ENCODE measurements around the gene PPM1F.

Gene PPM1F

DNA sequence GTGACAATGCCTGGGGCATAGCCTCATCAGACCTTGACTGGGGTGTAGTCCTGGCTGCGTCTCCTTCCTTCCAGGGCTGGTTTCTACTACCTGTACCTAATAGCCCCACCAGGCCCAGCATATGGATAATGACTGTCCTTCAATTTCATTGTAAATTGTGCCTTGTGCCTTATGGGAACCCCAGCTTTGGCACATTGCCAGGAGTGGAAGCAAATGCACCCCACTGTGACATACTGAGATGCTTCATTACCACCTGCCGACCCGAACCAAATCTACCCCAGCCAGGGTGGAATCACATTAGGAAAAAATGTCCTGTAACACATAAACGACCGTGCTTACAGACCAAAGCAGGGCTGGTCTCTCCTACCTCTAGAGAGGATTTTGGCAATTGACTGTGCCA lies 22.6 kb upstream of the PPM1F start:
- DNase-seq (ENCODE audit: low spot score), result no peak

- no peak for DNase-seq (ENCODE audit: low spot score)
Observed at GRCh38 chr22:21974058-21974649, 21.5 kb upstream of the PPM1F start.

DNA sequence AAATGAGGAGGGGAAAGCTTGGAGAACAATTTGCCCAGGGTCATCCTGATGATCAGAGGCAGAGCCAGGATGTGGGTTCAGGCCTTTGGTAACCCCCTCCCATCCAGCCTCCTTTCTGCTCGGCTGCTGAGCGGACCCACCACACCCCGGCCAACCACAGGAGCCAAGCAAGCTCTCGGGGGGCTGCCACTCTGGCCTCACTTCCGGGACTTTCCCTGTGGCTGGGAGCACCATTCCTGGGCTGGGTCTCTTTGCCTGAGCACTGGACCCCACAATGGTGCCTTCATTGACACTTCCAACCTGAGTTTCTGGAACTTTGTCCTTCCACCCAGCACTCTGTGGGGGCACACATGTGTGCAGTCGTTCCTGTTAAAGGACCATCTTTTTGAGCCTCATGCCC lies 20.2 kb upstream of the PPM1F start:
- no peak for DNase-seq (ENCODE audit: low spot score)

- DNase-seq (ENCODE audit: low spot score), result peak; percentile 76
Observed at GRCh38 chr22:21972293-21972779, 19.7 kb upstream of the PPM1F start.

- no peak for DNase-seq (ENCODE audit: low spot score)
Observed at GRCh38 chr22:21971858-21972275, 19.2 kb upstream of the PPM1F start.

DNA sequence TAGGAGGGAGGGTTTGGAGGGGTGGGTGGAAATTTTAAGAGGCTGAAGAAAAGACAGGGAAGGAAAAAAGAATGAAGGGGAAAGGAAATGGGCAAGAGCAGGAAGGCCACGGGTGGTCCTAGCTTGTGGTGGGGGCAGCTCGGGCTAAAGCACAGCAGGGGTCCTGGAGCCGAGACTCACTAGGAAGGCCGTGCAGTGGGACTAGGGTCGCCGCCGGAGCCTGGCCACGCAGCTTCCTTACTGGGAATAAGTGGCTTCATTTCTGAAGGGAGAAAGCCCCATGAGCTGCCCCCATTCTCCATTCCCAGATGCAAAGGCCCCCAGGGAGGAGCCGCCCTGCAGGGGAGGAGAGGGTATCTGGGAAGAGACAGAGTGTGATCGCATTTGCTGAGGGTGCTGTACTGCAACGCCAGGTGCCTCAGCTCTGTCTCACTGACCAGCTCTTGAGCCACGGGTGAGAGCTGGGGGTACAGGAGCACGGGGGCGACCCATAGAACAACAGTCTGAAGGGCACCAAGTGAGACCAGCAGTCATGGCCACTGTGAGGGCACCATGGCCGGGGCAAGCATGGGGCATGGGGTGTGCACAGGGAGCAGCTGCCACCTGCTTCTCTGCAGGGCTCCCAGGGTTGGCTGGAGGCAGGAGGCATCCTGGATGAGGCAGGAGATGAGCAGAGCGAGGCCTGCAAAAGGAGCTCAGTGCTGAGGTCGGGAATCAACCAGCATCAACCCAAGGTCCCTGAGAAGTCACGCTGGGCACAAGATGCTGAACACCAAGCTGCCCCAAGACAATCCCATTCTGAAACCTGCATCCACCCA lies 18.4 kb upstream of the PPM1F start:
- no peak for DNase-seq (ENCODE audit: low spot score)

GRCh38 chr22:21970037-21970799 lies 17.6 kb upstream of the PPM1F start:
- no peak for DNase-seq (ENCODE audit: low spot score)

- no peak for DNase-seq (ENCODE audit: low spot score)
Observed at GRCh38 chr22:21968452-21969129, 15.9 kb upstream of the PPM1F start.

DNA sequence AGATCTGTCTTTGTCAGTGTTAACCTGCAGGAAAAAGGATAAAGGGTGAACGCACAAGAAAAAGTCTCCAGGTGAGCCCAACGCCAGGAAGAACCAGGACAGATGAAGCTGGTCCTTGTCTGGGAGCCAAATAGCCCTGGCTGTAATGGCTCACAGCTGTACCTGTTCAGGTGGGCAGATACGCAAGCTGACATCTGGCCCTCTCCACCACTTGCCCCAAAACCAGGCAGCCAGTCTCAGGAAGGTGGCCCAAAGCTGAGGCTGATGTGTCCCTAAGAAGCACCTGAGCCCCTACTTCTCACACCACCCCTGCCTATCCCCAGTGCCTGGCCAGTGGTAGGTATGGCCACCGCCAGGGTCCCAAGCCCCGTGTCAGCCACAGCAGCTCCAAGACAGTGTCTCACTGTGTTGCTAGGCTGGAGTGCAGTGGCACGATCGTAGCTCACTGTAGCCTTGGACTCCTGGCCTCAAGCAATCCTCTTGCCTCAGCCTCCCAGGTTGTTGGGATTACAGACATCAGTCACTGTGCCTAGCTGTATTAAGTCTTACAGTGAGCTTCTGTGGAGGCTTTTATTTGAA lies 15.1 kb upstream of the PPM1F start:
- DNase-seq (ENCODE audit: low spot score), result no peak

DNA sequence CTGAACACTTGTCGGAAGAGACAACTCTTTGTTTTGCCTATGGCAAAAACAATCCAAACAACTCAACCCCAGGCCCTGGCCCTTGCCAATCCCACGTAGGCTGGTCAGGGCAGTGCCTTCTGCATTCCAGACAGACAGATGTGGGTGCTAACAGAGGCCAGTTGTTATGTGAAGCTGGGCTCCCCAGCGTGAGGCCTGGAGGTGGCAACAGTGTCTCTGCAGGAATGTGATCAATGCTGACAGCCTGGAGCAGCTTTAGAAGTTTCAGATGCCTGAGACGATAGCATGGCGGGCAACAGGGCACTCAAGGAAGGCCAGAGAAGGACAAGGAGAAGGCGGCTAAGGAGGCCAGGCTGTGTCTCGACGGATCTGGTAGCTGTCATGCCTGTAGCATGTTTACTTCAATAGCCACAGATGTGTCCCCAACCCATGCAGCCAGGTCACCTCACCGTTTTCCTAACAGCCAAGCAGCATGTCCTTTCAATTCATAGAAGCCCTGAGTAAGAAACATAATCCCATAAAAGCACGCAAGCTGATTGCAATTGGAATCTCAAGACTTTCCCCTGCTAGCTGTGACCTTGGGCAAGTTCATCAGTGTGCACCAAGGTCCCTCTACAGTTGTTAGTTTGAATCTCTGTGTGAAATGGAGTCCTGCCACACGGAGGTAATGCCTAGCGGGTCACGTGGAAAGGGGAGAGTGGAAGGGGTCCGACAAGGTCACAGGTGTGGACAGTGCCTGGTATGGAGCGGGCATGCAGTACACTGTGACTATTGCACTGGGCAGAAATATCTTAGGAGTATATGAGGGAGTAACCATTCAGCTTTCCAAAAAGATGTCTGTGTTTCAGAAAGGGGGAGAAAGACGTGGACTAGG lies 14.2 kb upstream of the PPM1F start:
- no peak for DNase-seq (ENCODE audit: low spot score)

DNA sequence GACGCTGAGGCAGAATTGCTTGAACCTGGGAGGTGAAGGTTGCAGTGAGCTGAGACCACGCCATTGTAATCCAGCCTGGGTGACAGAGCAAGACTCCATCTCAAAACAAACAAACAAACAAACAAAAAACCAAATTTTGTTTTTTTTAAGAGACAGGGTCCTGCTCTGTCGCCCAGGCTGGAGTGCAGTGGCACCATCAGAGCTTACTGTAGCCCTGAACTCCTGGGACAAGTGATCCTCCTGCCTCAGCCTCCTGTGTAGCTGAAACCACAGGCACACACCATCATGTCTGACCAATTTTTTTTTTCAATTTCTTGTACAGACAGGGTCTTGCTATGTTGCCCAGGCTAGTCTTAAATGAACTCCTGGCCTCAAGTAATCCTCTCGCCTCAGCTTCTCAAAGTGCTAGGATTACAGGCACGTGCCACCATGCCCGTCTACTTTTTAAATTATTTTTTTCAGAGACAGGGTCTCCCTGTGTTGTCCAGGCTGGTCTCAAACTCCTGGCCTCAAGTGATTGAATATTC lies 13.2 kb upstream of the PPM1F start:
- no peak for DNase-seq (ENCODE audit: low spot score)

DNA sequence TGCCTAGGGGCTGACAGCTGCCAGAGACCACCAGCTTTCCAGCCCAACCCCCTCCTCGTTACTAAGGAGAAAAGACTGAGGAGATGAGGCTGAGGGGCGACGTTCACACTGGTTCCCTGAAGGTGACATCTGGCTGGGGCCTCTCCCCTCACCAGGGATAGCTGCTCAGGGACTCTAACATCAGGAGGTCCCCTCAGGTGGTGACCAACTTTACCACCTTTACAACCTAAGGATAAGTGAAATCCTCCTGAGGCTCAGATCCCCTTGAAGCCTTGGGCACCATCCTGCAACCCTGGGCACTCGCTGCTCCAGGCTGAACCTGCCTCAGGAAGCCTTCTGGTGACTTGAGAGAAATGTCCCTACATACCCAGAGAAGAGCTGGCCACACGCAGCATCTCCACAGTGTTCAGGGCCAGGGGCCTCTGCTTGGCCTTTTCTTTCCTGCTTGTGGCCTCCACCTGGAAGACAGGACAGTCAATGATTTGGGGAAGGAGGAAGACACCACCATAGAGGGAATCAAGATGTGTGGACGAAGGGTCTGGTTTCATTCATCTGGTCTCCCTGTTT lies 12.4 kb upstream of the PPM1F start:
- no peak for DNase-seq (ENCODE audit: low spot score)

DNA sequence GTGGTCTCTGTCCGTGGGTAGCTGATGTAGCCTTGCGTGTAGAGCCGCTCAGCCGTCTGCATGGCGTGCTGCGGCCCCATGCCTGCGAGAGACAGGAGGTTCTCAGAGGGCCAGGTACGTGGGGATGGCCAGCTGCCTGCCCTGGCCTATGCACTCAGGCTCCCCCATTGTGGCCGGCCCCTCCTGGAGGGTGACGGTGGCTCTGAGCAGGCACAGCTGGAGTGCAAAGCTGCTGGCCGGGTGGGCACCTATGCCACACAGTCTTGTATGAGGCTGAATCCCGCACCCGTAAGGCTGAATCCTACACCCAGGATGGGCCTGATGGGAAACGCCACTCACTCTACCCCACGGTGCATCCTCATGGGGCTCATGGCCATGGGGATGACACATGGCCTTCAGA lies 11.6 kb upstream of the PPM1F start:
- no peak for DNase-seq (ENCODE audit: low spot score)

GRCh38 chr22:21963790-21964211 lies 11.2 kb upstream of the PPM1F start:
- no peak for DNase-seq (ENCODE audit: low spot score)

GRCh38 chr22:21963286-21963685 lies 10.6 kb upstream of the PPM1F start:
- DNase-seq (ENCODE audit: low spot score), result no peak

- no peak for DNase-seq (ENCODE audit: low spot score)
Observed at GRCh38 chr22:21962655-21962949, 10.0 kb upstream of the PPM1F start.

DNA sequence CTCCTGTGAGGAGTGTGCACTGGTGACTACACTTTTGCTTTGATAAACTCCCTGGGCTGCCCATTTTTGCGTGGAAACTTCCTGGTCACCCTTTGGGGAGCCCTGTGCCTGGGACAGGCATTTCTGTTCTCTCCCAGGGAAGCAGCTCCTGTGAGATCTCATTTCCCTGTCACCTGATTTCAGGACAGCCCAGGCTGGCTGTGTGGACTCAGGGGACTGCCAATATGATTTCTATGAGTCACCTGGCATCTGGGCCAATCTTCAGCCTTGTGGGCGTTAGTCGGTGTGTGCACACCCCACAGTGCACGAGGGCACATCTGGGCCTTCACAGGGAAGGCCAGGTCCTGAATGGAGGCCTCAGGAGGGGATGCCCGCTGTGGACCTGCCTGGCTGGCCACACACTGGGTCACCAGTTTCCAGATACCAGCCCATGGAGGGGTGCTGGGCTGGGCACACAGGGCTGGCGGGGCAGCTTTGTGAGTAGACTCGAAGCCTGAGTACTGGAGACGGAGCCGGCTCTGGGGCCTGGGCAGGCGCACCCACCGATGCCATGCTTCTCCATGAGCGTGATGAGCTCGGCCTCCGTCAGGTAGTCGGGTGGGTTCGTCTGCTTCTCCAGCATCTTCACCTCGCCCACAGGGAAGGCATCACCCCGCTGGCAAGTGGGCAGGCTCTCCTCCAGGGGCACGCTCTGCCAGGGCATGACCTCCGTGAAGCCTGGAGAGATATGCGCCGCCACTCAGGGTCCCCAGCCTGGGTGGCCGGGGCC lies 9.4 kb upstream of the PPM1F start:
- DNase-seq (ENCODE audit: low spot score), result no peak

- DNase-seq (ENCODE audit: low spot score), result no peak
Observed at GRCh38 chr22:21961127-21961867, 8.6 kb upstream of the PPM1F start.

Data from HuH-7.5 (cell line).